HG02970 (cell line): Measurements from ENCODE around the gene PDRG1.

Experiments used
- ATAC-seq: cut with Tn5 transposase; IDR thresholded peaks from one replicate; pipeline ENCODE4 v1.9.1; 2021; ENCODE audit warnings: mild to moderate bottlenecking, moderate library complexity, moderate number of reproducible peaks; ENCODE audit not compliant: unreplicated experiment, low FRiP score

The PDRG1 gene

DNA sequence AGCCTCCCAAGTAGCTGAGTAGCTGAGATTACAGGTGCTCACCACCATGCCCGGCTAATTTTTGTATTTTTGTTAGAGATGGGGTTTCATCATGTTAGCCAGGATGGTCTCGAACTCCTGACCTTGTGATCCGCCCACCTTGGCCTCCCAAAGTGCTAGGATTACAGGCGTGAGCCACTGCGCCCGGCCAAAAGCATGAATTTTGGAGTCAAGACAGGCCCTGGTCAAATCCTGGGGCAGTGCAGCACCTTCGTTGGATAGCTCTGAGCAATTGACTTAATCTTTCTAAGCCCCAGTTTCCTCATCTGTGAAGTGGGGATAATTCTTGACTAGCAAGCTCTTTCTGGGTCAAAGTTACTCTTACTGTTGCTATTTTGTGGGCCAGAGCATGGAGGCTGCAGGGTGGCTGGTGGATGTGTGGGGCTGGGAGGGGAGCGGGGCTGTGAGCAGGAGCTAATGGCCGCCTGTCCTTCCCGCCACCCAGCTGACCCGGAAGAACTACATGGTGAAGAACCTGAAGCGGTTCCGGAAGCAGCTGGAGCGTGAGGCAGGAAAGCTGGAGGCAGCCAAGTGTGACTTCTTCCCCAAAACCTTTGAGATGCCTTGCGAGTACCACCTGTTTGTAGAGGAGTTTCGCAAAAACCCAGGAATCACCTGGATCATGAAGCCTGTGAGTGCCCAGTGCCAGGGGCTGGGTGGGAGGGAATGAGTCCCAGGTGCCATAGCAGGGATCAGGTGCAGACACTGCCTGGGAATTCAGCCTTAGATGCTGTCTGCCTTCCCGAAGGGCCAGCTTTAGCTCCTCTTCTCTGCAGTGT is 42.4 kb downstream of the PDRG1 start:
- ATAC-seq, result no peak

DNA sequence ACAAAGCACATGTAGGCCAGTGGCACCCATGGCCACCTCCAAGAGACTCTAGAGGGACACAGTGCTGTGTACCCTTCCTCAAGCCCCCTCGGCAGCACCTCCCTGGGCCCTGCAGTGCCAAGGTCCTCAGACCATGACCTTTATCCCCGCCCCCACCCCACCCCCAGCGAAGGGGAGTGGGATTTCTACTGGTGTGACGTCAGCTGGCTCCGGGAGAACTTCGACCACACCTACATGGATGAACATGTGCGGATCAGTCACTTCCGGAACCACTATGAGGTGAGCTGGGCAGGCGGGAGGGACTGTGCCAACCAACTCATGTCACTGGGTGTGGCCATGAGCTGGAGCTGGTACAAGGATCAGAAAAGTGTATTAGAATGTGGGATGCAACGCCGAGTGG is 43.4 kb downstream of the PDRG1 start:
- ATAC-seq, result no peak

DNA sequence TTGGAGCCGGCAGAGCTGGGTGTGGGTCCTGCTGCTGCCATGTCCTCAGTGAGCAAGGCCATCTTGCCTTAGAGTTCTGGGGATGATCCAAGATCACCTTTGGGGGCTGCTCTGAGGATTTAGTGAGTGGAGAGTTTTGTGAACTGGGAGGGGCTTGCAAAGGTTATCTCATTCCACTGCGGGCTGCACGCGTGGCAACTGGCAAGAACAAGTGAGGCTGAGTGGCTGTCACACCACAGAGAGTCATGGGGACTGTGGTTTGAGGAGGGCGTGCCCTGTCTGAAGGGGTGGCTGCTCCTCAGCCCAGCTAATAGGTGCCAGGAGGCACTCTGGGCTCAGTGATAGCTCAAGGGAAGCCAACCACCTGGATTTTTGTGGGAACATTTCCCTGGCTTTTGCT is 43.8 kb downstream of the PDRG1 start:
- no peak for ATAC-seq

DNA sequence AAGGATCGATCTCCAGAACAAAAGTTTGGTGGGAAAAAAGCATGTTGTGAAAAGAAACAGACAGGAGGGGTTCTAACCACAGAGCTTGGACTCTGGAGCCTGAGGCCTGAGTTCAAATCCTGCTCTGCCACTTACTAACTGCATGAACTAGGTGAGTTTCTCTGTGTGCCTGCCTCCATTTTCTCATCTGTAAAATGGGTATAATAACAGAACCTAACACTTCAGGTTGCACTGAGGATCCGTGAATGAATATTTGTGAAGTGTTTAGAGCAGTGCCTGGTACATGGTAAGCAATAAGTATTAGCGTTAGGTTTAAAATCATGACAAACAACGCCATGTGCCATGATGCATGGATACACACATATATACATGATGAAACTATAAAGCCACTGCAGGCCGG is 44.8 kb downstream of the PDRG1 start:
- no peak for ATAC-seq

DNA sequence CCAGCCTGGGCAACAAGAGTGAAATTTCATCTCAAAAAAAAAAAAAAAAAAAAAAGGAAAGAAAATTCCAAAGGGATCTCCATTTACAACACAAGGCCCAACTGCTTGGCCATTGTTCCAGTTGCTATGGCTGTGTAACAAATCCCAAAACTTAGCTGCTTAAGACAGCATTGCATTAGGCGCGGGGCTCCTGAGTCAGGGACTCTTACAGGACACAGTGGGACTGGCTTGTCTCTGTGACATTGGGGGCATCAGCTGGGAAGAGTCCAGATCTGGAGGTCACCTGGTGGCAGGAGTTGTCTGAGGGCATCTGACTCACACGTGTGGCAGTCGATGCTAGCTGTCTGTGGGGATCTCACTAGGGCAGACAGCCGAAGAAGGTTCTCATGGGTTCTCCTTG is 45.8 kb downstream of the PDRG1 start:
- ATAC-seq, result no peak

DNA sequence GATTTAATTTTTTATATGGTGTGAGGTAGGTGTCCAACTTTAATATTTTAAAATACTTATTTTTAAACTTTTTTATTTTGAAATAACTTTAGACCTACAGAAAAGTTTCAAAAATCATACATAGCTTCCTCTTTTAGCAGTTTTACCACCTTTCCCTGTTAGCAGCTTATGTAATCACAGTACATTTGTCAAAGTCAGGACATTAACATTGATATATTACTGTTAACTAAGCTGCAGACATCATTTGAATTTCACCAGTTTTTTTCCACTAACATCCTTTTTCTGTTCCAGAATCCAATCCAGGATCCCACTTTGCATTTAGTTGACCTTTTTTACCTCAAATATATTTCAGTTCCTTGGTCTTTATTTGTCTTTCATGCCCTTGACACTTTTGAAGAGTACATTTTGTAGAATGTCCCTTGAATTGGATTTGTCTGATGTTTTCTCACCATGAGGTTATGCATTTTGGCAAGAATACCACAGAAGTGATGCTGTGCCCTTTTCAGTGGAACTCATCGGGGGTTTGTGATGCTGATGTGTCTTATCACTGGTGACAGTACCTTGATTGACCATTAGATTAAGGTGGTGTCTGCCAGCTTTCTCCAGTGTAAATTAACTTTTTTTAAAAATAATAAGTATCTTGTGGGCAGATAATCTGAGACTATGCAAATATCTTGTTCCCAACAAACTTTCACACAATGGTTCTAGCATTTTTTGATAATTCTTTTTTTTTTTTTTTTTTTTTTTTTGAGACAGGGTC is 48.0 kb downstream of the PDRG1 start:
- ATAC-seq, result no peak

DNA sequence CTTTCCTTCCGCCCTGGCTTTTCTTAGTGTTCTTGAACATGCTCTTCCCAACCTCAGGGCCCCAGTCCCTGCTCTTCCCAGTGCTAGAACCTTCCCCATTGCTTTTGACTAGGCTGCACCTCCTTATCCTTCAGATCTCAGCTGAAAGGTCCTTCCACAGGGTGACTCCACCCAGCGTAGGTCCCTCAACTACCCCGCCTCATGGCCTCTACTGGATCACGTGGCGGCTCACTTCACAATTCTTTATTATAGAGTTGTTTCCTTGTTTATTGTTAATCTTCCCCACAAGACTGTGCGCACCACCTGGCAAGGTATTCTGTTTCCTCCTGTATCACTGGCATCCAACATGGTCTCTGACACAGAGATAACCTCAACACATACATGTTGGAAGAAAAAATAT is 50.2 kb downstream of the PDRG1 start:
- ATAC-seq, result no peak

DNA sequence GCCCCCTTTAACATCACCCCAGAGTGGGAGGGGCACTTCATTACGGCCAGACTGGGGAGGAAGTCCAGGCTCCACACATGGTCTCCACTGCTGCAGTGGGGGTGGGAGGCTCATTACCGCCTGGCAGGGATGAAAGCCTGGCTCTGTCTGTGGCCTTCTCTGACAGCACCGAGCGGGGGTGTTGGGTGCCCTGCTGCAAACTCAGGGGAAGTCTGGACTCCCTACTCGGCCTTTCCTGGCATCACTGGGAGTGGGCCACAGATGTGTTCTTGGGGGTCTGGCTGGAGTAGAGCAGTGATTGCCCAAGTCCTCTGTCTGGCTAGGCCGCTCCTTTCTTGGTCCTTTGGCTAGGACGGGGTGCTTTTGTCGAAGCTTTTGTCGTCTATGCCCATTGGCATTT is 54.3 kb downstream of the PDRG1 start:
- ATAC-seq, result no peak

DNA sequence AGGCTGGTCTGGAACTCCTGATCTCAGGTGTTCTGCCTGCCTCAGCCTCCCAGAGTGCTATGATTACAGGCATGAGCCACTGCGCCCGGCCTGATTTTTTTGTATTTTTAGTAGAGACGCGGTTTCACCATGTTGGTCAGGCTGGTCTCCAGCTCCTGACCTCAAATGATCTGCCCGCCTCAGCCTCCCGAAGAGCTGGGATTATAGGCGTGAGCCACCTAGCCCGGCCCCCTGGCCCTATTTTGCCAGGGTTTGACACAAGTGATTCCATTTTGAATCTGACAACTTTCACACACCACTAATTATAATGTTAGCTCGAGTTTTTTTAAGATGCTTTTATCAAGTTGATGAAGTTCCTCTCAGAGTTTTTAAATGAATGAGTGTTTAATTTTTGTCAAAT is 55.8 kb downstream of the PDRG1 start:
- ATAC-seq, result no peak

DNA sequence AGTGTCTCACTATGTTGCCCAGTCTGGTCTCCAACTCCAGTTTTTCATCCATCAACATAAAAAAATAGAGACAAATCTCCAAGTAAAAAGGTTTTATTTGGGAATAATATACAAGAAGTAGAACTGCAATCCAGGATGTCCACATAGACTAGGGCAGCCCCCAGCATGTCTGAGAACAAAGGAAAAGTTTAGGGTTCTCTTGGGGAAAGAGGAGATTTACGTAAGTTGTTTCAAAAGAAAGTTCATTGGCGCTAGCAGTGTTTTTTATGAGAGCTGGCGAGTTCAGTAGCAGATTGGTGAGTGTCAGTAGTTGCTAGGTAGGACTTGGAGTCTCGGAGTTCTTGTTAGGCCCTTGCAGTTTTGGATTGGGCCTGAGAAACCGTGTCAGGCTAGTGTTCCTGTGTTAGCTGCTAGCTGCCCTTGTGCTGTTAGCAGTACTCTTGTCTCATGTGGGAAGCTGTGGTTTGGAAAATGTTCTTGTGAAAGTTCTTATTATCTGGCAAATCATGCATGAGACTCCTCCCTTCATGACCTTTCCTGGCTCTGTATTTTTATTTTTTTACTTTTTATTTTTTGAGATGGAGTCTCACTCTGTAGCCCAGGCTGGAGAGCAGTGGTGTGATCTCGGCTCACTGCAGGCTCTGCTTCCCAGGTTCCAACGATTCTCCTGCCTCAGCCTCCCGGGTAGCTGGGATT is 56.7 kb downstream of the PDRG1 start:
- ATAC-seq, result no peak
